Stimulated activated CD4-positive, alpha-beta T cell treated with anti-CD3 and anti-CD28 coated beads, Interleukin-2, amount 100 ng/mL, for 24 hours (primary cell): ENCODE results near the gene PIGR.

Experiments
- DNase-seq, 2 donors: peaks; one replicate each; pipeline ENCODE4 v3.0.0-alpha.2; 2020

The PIGR gene

GRCh38 chr1:206960676-206961386 lies 14.6 kb upstream of the PIGR start:
- DNase-seq = no peak

GRCh38 chr1:206958144-206958543 lies 11.9 kb upstream of the PIGR start:
- DNase-seq = no peak

- no peak for DNase-seq
Observed at GRCh38 chr1:206957639-206958038, 11.4 kb upstream of the PIGR start.

GRCh38 chr1:206955476-206956451 lies 9.5 kb upstream of the PIGR start:
- no peak for DNase-seq

GRCh38 chr1:206954459-206955342 lies 8.4 kb upstream of the PIGR start:
- DNase-seq = no peak

GRCh38 chr1:206953626-206954025 lies 7.4 kb upstream of the PIGR start:
- no peak for DNase-seq

- DNase-seq = no peak
Observed at GRCh38 chr1:206953126-206953525, 6.9 kb upstream of the PIGR start.

- DNase-seq = no peak
Observed at GRCh38 chr1:206952171-206952570, 5.9 kb upstream of the PIGR start.

GRCh38 chr1:206951318-206952100 lies 5.2 kb upstream of the PIGR start:
- no peak for DNase-seq

- DNase-seq = no peak
Observed at GRCh38 chr1:206949641-206950040, 3.4 kb upstream of the PIGR start.

GRCh38 chr1:206949208-206949607 lies 2.9 kb upstream of the PIGR start:
- no peak for DNase-seq

- no peak for DNase-seq
Observed at GRCh38 chr1:206947255-206947654, 989 bp upstream of the PIGR start.

GRCh38 chr1:206945779-206946178 lies 487 bp downstream of the PIGR start:
- DNase-seq = no peak

GRCh38 chr1:206944703-206945102 lies 1.6 kb downstream of the PIGR start:
- DNase-seq = no peak

GRCh38 chr1:206941766-206942418 lies 4.4 kb downstream of the PIGR start:
- DNase-seq = no peak

GRCh38 chr1:206940588-206940936 lies 5.7 kb downstream of the PIGR start:
- no peak for DNase-seq

- no peak for DNase-seq
Observed at GRCh38 chr1:206939841-206940587, 6.3 kb downstream of the PIGR start.

GRCh38 chr1:206939131-206939530 lies 7.1 kb downstream of the PIGR start:
- DNase-seq = no peak

- DNase-seq = no peak
Observed at GRCh38 chr1:206937425-206937824, 8.8 kb downstream of the PIGR start.

GRCh38 chr1:206935491-206936067 lies 10.7 kb downstream of the PIGR start:
- peak; percentile 54 to 69 for DNase-seq
